ENCODE results near the gene TRNT1. TPM values are rescaled to one million over a fixed set of nuclear protein-coding genes. Genes with fewer than 3 reads are reported as not detected.

Gene TRNT1
- total RNA-seq, result 10 to 100 TPM; 18.1 to 21.6 TPM

DNA sequence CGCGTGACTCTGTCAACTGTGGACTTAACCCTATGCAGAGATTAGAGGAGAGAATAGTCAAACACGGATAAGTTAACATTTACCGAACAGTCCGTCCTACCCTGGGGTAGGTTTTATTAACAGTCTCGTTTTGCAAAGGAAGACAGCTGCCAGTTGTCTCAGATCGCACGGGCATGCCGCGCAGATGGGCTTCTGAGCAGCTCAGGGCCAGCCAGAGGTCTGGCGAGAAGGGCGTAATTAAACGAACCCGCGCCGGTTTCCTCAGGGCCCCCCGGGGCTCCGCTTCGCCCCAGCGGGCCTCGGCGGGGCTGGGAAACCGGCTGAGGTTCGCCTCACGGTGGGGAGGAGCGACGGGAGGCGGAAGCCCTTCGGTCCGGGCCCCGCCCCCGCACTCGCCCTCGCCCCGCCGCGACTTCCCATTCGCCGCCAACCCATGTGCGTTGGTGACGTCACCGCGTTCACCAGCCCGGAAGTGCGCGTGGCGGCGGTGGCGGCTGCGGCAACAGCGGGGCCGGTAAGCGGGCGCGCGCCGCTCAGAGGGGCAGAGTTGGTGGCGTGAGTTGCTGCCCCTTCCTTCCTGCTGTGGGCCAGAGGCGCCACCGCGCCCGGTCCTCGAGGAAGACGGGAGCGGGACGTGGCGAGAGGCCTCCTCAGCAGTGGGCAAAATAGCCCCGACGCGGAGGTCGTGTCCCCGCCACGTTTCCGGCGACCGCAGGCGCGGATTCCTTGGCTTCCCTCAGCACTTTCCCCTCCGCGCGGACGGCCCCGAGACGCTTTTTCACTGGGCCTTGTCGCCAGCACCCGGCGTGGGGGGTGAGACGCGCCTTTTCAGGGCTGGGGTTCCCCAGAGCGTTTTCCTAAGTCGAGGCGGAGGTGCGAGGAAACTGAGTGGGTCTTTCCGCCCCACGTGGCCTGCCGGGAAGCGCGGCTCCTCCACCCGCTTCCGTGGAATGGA lies at the start of gene TRNT1:
TSS of gene TRNT1 (plus strand) at position 464 of the 955 bp plus-strand sequence. CDS start 2,101 bp downstream, outside the sequence.
- no peaks in the 10 kb centered on the region for H3K27me3 ChIP-seq (replicated peaks; ENCODE audit: insufficient read depth)
- H3K9me3 ChIP-seq, result no peaks in the 10 kb centered on the region
- H3K4me1 ChIP-seq (replicated peaks), result no peaks in the 10 kb centered on the region
- peak; percentile 95 for DNase-seq (ENCODE audit: low spot score)
- H3K4me3 ChIP-seq, result peak within 1 kb of the TSS; percentile 77 to 80
- peak; percentile 87 for TF ChIP-seq POLR2AphosphoS5 (IDR thresholded peaks at IDR 0.05)
- peak; percentile 78 for TF ChIP-seq POLR2A (IDR thresholded peaks at IDR 0.05)
- TF ChIP-seq, protein P1, sequence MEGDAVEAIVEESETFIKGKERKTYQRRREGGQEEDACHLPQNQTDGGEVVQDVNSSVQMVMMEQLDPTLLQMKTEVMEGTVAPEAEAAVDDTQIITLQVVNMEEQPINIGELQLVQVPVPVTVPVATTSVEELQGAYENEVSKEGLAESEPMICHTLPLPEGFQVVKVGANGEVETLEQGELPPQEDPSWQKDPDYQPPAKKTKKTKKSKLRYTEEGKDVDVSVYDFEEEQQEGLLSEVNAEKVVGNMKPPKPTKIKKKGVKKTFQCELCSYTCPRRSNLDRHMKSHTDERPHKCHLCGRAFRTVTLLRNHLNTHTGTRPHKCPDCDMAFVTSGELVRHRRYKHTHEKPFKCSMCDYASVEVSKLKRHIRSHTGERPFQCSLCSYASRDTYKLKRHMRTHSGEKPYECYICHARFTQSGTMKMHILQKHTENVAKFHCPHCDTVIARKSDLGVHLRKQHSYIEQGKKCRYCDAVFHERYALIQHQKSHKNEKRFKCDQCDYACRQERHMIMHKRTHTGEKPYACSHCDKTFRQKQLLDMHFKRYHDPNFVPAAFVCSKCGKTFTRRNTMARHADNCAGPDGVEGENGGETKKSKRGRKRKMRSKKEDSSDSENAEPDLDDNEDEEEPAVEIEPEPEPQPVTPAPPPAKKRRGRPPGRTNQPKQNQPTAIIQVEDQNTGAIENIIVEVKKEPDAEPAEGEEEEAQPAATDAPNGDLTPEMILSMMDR (IDR thresholded peaks at IDR 0.05), result peak in 1 of 4 experiments; percentile 2
- intact Hi-C loops (cut with DNase I), result no loop called here
- under 1% methylated on average over 89 of the region's 100 CpGs for WGBS
- peak within 1 kb of the TSS; percentile 86 to 93 for H3K27ac ChIP-seq
- no peaks in the 10 kb centered on the region for H3K36me3 ChIP-seq

GRCh38 chr3:3080309-3080708 lies 46.4 kb upstream of the TRNT1 start:
- TF ChIP-seq, protein P1 (IDR thresholded peaks at IDR 0.05), result no peak
- no peak for TF ChIP-seq POLR2A (IDR thresholded peaks at IDR 0.05)
- no peak for TF ChIP-seq POLR2AphosphoS5 (IDR thresholded peaks at IDR 0.05)
- H3K9me3 ChIP-seq, result no peaks in the 10 kb centered on the region
- H3K27me3 ChIP-seq (replicated peaks; ENCODE audit: insufficient read depth), result no peaks in the 10 kb centered on the region
- no peaks in the 10 kb centered on the region for H3K4me1 ChIP-seq (replicated peaks)
- DNase-seq (ENCODE audit: low spot score), result no peak
- no peak overlapping the region for H3K27ac ChIP-seq
- no peaks in the 10 kb centered on the region for H3K36me3 ChIP-seq
- WGBS, result 56% methylated on average over 5 of the region's 5 CpGs
- intact Hi-C loops (cut with DNase I), result no loop called here
- no peak overlapping the region for H3K4me3 ChIP-seq

GRCh38 chr3:3081381-3082233 lies 45.1 kb upstream of the TRNT1 start:
- H3K4me3 ChIP-seq, result no peak overlapping the region
- no peaks in the 10 kb centered on the region for H3K9me3 ChIP-seq
- no peak for DNase-seq (ENCODE audit: low spot score)
- H3K27me3 ChIP-seq (replicated peaks; ENCODE audit: insufficient read depth), result no peaks in the 10 kb centered on the region
- 80% methylated on average over 9 of the region's 9 CpGs for WGBS
- TF ChIP-seq POLR2AphosphoS5 (IDR thresholded peaks at IDR 0.05) (no peak), POLR2A (IDR thresholded peaks at IDR 0.05) (no peak)
- TF ChIP-seq, protein P1 (IDR thresholded peaks at IDR 0.05), result no peak
- H3K36me3 ChIP-seq, result no peaks in the 10 kb centered on the region
- intact Hi-C loops (cut with DNase I), result no loop called here
- no peaks in the 10 kb centered on the region for H3K4me1 ChIP-seq (replicated peaks)
- no peak overlapping the region for H3K27ac ChIP-seq

- DNase-seq (ENCODE audit: low spot score), result no peak
- H3K36me3 ChIP-seq, result no peaks in the 10 kb centered on the region
- intact Hi-C loops (cut with DNase I), result no loop called here
- no peaks in the 10 kb centered on the region for H3K9me3 ChIP-seq
- no peak overlapping the region for H3K4me3 ChIP-seq
- no peaks in the 10 kb centered on the region for H3K4me1 ChIP-seq (replicated peaks)
- 76% methylated on average over 2 of the region's 2 CpGs for WGBS
- TF ChIP-seq, protein P1 (IDR thresholded peaks at IDR 0.05), result no peak
- TF ChIP-seq POLR2A (IDR thresholded peaks at IDR 0.05), result no peak
- TF ChIP-seq POLR2AphosphoS5 (IDR thresholded peaks at IDR 0.05), result no peak
- no peaks in the 10 kb centered on the region for H3K27me3 ChIP-seq (replicated peaks; ENCODE audit: insufficient read depth)
- H3K27ac ChIP-seq, result no peak overlapping the region
Measured at GRCh38 chr3:3082234-3082924, 44.4 kb upstream of the TRNT1 start.

Data from prostate gland (tissue), 2 donors.